GM21576 (cell line): ENCODE data around the gene PTTG1.

ENCODE experiments used
- ATAC-seq: cut with Tn5 transposase; IDR thresholded peaks from one replicate; pipeline ENCODE4 v1.9.1; 2021; ENCODE audit warnings: mild to moderate bottlenecking, moderate library complexity; ENCODE audit not compliant: unreplicated experiment

Gene PTTG1

DNA sequence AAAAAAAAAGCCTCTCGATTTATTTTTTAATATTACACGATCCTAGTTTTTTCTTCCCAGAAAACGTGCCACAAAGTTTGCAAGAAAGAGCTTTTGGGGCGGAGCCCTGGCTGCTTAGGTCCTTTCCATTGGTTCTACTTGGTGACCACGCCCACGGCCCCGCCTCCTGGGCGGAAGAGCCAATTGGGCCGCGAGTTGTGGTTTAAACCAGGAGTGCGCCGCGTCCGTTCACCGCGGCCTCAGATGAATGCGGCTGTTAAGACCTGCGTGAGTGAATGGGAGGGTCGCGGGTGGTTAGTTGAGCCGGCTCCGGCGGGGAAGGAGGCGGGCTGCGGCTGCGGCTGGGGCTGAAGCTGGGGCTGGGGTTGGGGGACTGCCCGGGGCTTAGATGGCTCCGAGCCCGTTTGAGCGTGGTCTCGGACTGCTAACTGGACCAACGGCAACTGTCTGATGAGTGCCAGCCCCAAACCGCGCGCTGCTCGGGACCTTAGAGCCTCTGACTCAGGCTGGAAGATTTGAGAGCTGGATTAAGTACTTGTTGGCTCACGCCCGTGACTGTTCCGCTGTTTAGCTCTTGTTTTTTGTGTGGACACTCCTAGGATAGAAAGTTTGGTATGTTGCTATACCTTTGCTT lies at the start of gene PTTG1:
PTTG1 (plus strand) TSS at position 231 of the 634 bp plus-strand sequence. CDS start 458 bp downstream, outside the sequence.
- ATAC-seq, result peak; percentile 70

DNA sequence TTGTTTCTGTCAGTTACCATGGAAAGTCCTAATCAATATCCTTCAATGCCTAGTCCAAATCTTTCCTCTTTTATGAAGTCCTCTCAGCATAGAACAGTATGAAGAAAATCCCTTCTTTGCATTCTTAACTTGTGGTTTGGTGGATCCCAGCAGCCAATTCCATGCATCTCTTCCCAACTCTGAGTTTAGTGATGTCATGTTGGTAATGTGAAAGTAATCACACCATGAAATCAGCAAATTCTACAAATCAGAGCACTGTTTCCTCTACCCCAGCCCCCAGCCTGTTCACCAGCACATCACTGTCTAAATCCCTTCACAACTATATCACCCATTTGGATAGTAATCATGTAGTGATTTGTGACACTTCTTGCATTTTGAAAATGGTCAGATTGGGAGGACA lies 46.5 kb upstream of the PTTG1 start:
- no peak for ATAC-seq

DNA sequence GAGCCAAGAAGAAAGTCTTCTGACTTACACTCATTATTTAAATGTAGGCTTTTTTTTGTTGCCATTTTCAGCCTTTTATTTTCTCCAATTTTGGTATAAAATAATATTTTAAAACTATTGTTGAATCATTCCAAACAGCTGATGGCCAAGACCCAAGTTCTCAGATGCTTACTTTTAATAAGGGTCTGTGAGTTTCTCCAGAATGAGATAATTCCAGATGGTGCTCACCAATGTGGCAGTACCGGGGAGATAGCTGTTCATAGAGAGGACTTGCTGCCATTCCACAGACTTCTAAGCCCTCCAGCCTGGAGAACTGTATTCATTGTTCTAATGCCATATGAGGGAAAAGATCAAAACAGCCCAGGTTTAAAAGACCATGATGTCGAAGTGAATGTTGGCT lies 46.0 kb upstream of the PTTG1 start:
- no peak for ATAC-seq

DNA sequence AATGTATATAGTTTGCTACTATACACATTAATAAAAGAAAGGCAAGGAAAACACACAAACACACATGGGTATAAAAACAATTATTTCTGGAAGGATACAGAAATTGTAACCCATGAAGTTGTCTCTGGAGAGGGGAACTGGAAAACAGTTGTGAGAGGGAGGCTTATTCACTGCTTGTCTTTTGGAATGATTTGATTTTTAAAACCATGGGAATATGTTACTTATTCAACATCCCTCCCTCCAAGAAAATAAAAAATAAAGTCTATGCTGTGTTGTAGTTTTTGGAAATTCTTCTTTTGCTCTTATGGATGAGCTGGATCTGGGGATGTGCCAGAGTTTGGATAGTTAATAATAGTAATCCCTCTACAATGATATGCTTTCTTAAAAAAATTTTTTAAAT lies 45.2 kb upstream of the PTTG1 start:
- no peak for ATAC-seq

DNA sequence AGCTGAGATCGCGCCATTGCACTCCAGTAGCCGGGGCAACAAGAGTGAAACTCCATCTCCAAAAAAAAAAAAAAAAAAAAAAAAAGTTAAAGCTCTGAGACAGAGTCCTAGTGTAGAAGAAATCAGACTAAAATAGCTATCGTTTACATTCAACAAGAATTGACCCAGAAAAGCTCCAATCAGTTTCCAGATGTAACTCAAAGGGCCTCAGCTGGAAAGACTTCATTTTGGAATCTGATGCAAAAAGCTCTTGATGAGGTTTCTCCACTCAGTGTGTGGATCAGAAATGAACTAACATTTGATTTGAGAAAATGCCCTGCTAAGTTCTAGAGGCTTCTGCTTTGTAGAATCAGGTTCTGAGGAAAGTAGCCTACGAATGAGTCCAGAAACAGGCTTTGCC lies 44.0 kb upstream of the PTTG1 start:
- ATAC-seq, result no peak

DNA sequence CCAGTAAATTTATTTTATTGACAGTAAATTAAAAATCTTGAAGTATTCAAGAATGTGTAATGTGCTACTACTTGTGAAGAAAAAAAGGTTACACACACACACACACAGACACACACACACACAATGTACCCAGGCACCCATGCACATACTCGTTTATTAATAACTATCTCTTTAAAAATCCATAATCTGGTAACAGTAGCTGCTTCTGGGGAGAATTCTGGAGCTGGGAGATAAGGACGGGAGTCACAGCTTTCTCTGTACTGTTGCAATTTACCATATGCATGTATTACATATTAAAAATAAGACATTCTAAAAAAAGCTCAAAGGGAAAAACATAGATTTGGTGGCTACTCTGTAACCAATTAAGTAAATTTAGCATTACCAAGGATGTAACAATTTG lies 43.3 kb upstream of the PTTG1 start:
- ATAC-seq, result no peak

DNA sequence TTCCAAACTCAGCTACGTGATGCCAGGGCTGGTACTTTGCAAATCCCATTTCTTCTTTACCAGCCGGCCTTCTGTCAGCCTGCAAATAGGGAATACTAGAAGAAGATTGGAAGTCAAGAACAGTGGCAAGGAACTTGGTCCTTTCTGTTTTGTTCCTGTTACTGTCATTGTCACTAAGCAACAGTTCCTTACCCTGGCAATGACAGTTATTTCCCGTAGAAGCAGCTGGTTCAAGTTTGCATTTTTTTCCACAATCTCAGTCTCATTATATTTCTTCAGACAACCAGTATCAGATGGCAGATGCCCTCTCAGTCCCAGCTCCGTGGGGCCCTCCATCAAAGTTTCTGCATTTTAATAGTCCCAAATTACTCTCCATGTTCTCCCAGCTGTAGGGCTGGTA lies 42.1 kb upstream of the PTTG1 start:
- ATAC-seq, result no peak

DNA sequence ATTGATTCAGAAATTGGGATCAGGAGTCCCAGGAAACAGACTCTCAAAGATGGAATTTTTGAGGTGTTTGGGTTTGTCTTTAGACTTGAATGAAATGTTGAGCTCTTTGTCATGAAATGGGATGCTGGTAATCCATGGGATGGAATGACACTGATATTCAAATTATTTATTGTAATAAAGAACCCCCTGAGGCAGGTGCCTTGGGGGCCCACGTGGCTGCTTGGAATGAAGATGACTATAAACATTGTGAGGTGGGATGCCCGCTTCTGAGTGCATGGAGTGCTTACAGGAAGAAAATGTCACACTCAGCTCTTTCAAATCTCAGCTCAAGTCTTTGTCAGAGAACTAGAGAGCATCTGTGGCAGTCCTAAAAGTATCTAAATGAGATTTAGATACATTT lies 41.6 kb upstream of the PTTG1 start:
- no peak for ATAC-seq

DNA sequence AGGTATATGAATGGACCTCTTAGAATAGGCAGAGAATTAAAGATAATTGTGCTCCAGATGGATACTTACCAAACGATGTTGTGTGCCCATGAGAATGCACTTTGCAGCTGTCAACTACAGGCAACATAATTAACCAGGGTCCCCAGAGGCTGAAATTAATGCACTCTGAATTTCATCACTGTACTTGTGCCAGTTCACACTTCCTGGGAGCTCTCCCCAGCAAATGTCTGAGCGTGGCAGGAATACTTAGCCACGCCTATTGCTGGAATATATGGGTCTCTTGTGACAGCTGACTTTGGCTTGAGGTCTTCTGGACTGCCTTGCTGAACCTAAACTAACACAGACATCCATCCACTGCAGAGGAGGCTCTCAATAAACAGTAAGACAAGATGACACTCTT lies 39.3 kb upstream of the PTTG1 start:
- ATAC-seq, result no peak

DNA sequence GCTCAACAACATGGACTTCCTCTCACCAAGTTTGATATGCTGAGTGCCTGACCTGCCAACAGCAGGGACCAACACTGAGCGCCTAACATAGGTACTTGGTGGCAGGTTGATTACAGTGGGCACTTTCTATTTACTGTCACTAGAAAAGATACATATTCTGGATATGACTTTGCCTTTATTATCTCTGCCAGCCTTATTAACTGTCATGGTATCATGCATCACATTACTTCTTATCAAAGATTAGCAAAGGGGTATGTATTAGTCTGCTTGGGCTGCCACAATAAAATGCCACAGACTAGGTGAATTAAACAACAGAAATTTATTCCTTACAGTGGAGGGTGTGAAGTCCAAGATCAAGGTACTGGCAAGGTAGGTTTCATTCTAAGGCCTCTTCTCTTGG lies 37.0 kb upstream of the PTTG1 start:
- ATAC-seq, result no peak

DNA sequence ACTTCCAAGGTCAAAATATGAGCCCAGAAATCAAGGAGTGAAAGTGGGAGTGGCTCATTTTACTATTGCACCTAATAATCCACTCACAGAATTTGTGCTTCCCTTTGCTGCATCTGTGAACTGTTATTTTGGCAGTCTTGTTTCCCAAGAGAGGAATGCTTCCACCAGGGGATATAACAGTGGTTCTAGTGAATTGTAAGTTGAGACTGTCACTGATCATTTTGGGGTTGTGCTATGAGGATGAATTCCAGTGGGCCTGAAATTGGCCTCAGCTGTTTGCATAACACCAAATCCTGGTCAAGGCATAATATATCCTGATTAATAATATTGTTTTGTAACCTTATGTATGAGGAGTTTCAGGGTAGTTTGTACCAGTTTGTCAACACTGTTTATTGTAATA lies 36.2 kb upstream of the PTTG1 start:
- no peak for ATAC-seq

DNA sequence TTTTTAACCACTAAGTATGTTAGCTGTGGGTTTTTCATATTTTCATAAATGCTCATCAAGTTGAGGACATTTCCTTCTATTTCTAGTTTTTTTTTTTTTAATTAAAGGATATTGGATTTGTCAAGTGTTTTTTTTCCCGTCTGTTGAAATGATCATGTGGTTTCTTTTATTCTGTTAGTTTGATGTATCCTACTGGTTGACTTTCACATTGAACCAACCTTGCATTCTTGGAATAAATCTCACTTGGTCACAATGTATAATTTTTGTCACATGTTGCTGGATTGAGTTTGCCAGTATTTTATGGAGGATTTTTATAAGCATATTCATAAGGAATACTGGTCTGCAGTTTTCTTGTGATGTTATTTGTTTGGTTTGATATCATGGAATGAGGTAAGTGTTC lies 34.2 kb upstream of the PTTG1 start:
- no peak for ATAC-seq

DNA sequence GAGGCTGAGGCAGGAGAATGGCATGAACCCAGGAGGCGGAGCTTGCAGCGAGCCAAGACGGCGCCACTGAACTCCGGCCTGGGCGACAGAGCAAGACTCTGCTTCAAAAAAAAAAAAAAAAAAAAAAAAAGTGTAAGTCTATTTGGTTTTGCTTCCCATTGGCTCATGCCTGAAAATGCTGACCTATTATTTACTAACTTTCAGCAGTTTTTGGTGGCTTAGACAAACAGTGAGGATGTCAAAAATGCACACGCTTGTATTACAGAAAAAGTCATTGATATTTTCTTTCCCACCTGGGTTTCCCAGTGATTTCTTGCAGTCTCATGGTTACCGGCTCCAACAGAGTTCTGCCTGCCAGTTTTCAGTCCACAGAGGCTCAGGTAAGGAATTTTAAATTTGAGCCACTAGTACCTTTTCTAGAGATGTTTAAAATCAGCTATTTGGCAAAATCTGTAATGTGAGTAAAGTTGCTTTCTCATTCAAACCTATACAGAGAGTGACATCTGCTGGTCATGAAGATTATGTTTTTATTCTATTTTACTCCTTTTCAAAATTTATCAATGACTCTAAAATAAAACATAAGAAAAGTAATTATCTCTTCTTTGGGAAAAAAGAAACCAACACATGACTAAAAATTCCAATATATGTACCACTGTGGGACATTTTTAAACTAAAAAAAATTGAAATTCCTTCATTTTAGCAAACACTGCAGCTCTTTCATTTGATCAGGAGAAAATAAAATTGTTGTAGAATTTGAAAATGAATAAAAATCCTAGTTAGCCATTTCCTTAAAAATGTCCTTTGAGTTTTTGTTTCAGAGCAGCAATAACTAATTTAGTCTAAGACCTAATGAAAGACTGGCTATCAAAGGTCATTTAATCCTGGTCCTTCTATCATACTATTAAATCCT lies 30.6 kb upstream of the PTTG1 start:
- ATAC-seq, result no peak

DNA sequence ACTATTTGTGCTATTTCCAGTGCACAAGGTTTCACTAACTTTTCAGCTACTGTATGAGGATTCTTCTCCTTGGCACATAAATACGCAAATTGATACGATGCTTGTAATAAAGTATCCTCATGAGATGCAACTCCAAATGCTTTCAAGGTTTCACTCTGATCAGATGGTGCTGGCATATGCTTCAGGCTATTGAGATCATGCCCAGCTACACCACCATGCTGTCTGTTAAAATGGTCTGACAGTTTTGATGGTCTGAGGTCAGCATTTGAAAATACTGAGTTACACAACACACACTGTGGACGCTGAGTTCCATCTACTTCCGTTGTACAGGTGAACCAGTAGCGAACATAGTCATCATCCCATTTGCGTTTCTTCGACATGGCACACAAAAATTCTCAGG lies 26.5 kb upstream of the PTTG1 start:
- ATAC-seq, result no peak

DNA sequence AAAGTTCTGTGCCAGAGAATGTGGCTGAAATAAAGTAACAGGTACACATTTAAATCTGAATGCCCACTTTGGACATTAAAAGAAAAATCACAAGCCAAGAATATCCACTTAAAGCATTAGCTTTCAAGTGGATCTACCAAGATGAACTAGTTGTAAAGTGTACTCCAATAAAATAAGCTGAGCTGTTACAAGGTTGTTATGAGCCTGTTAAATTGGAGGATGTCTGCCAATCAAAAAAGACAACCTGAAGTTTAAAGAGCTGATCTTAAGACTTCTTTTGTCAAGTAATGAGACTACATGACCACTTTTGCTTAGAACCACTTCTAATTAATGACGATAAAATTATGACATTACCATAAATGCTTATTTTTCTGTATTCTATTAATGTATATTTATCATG lies 24.2 kb upstream of the PTTG1 start:
- no peak for ATAC-seq

DNA sequence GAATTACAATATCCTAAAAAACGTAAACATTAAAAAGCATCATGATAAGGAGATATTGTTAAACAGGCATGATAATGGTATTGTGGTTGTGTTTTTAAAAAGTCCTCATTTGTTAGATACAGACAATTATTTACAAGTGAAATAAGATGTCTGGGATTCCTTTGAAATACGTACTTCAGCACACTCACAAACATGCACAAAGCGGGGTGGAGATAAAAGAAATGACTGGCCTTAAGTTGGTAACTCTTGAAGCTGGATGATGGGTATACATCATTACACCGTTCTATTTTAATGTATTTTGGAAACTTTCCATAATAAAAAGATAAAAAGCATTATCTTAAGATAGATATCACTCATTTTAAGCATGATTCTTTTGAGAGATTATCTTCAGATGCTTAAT lies 22.8 kb upstream of the PTTG1 start:
- no peak for ATAC-seq

DNA sequence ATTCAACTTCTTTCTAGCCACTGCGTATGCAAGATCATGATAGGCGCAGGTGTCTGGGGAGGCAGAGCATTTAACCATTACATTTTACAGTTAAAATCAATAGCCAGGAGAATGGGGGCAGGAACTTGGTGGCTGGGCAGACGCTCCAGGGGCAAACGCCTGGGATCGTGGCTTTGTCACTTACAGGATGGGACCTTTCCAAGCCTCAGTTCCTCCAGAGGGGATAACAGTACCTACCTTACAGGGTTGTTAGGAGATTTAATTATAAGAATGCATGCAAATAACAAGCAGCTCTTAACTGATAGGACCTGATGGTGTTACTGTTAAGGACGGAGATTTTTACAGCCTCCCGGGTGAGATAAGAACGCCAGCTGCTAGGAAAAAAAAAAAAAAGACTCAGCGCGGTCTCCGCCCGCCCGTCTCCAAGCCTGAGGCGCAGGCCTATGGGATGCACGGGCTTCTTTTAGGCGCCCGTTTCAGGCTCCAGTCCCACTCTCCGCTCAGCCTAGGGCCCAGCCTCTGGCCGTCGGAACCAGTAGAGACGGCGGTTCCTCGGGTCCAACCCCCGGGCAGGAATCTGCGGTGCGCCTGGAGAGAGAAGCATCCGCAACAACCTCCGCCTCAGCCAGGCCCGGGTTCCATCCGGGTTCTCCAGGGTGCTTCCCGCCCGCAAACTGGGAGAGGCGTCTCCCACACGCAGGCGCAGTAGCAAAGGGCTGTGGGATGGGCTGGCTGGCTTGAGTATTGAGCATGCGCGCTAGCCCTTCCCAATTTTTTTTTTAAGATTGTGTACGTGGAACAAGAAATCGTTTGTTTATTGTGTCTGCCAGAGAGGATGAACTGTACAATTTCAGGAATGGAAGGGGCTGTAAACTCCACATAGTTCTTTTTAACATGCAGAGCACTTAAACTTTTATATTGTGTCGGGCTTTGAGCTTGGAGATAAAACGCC lies 22.0 kb upstream of the PTTG1 start, which contains the start of gene FAM200C:
FAM200C (minus strand) TSS at position 653 of the 952 bp plus-strand sequence. CDS start 4,564 bp downstream, outside the sequence.
- peak; percentile 88 for ATAC-seq

DNA sequence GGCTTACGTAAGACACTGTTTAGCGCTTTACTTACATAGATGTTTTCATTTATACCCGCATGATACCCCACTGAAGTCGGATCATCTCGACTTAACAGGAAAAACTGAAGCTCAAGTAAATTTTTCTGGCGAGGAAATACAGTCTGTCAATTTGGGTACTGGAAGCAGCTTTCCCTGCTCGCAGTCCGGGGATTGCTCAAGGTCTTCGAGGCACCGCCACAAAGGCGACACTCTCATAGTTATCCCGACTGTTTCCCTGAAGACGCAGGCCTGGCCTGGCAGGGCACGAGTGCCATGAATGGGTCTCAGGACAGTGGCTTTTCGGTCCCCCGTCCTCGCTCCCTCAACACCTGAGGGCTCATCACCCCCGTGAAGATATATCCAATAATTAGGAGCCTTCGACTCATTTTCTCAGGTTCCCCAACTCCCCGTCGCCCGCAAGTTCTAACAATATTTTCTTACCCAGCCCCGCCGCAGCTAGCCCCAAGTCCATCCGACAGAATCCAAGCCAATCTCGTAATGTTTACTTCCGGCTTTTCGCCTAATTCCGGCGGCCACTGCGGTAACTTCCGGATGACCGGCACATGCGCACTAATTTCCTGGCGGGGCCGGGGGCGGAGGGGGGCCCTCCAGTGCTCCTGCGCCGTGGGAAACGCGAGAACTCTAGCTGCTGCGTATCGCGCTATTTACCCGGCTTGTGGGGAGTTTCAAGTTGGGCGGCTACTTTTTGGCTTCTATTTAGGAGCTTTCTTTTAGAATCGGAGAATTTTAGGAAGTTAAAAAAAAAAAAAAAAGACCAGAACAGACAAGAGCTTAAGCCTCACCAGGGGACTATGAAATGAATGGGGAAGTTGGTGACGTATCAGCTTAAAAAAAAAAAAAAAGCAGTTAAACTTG lies 2.8 kb upstream of the PTTG1 start, which contains the start of gene SLU7:
SLU7 (minus strand) TSS at position 521 of the 897 bp plus-strand sequence. CDS start 3,787 bp downstream, outside the sequence.
- ATAC-seq, result peak; percentile 69

DNA sequence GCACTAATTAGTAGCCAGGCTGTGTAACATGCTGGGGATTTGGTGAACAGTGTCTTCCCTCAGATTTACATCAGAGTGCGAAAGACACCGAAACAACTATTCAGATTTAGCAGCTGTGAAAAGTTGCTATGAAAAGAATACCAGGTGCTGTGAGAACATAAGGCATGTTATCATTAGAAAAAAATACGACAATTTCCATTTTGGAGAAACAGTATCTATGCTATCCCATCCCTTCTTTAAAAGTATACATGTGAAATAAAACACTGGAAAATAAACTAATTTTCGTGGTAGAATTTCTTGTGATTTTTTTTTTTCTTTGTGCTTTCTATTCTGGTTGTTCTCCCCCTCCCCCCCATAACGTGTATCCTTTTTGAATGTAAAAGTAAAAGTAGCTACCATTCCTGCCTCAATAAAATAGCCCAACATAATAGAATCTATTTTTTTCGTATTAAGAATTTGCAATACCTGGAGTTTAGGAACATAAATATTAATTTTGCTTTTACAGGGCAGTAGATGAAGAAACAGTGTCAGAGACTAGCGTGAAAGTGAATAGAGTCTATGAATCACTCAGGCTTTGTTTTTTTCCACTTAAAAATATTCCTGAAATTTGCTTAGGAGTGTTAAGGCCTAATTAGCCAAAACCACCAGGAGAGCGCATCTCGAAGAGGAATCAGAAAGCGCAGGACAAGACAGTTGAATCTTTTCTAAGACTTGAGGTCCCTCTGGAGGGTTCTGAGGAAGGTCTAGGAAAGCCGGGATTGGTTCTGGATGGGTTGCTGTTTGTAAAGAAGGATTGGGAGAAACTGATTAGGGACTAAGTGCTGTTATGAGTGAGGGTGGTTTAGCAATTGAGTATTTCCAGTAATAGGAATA lies 2.0 kb upstream of the PTTG1 start:
- no peak for ATAC-seq
